ENCODE data around the gene TTC4.

TTC4 gene

GRCh38 chr1:54782156-54782555 is 66.5 kb downstream of the TTC4 start:
- no peak for DNase-seq (ENCODE audit: low read depth in 2 of 2)

DNA sequence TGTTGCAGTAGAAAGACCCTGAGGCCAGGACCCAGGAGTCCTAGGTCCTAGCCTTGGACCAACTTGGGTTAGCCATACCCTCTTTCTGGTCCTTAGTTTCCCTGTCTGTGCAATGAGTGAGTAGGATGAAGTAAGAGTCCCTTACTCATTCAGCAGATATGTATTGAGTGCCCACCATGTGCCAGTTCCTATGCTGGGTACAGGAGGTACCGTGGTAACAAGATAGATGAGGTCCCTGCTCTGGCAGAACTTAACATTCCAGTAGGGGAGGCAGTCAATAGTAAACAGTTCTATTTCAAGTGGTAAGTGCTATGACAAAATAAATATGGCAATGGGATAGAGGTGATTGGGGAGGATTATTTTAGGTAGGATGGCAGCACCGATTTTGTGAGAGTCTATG is 66.9 kb downstream of the TTC4 start:
- DNase-seq (ENCODE audit: low read depth in 2 of 2) = no peak

DNA sequence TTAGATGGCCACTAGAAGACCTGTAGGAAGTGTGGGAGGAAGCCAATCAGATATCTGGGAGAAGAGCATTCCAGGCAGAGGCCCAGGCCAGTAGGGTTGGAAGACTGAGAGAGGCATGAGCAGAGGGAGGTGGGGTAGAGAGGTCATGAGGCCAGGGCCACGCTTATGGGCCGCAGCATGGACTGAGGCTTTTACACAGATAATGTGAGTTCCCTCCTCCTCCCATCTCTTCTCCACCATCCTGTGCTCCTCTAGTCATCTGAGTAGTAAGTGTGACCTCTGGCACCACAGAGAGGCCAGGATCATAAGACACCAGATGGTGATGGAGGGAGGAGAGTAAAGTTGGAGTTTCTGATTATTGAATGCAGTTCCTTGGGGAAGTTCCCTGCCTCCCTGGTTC is 68.4 kb downstream of the TTC4 start:
- no peak for DNase-seq (ENCODE audit: low read depth in 2 of 2)

DNA sequence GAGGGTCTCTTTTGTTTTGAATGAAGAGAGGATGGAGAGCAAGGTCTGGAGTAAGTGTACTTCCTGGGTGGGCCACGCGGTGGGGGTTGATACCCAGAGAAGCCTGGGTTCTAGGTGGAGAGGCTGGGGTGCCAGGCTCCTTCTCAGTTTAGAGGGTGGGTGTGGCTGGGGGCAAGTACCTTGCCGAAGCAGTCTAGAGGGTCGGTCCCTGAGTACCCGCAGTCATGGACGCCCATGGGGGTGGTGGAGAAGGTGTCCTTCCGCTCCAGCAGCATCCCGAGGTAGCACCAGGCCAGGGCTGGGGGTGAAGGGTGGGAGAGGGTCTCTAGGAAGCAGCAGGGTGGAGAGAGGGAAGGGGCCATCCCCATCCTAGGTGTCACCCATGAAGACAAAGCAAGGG is 71.1 kb downstream of the TTC4 start:
- no peak for DNase-seq (ENCODE audit: low read depth in 2 of 2)

GRCh38 chr1:54787604-54788003 is 71.9 kb downstream of the TTC4 start:
- no peak for DNase-seq (ENCODE audit: low read depth in 2 of 2)

DNA sequence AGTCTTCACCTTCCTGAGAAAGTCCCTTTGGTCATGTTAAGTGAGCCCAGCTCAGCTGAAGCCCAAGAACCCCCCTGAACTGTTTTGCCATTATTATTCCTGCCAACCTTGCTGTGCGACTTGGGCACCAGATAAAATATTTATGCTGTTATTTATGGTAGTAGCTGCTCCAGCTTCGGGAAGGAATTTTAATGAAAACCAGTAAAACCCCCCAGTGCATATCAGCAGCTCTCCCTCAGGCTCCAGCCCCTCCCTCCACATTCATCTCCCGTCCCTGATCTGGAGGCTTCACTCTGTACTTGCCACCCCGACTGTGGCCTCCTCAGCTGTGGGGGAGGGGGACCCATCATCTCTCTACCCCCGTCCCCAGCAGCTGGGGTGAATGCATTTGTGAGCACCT is 72.8 kb downstream of the TTC4 start:
- DNase-seq (ENCODE audit: low read depth in 2 of 2) = no peak

DNA sequence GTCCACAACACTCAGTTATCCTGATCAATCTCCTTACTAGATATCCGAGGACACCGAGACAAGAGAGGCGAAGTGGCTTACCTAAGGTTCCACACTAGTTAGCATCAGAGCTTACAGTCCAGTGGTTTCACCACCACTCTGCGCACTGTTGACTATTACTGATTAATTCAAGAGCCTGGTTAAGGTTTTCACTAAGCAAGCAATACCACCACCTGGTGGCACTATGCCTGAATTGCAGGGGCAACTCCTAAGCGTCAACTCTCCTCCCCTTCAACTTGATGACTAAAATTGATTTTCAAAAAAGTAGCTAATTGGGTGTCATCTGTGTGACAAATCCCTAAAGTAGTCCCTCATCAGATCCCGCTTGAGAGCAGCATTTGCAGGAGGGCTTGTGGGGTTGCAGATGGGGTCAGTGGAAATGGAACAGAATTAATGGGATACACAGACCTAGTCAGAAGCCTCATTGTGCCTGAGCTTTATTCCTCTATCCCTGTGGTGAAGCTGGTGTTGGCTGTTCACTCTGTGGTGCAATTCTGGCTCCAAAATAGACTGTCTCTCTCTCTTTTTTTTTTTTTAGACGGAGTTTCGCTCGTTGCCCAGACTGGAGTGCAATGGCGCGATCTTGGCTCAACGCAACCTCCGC is 76.3 kb downstream of the TTC4 start:
- no peak for DNase-seq (ENCODE audit: low read depth in 2 of 2)
